ENCODE measurements around the gene CLIC1. TPM values are rescaled to one million over a fixed set of nuclear protein-coding genes. Genes with fewer than 3 reads are reported as not detected.

Gene CLIC1
- total and polyA plus RNA-seq, 5 donors: 99.4 to 153 (median 116) TPM

GRCh38 chr6:31681135-31681671 lies 55.1 kb downstream of the CLIC1 start:
- peak; percentile 65 to 68 for ATAC-seq
- Histone ChIP-seq H3K27ac (ENCODE audit: low read length) (peak overlapping the region; percentile 49), H3K4me3 (ENCODE audit: low read length) (peak overlapping the region; percentile 70)

More at GRCh38 chr6:31681135-31681671, 55.1 kb downstream of the CLIC1 start:
- no peaks in the 10 kb centered on the region for H3K27me3 ChIP-seq (ENCODE audit: control insufficient read depth, insufficient read depth)
- H3K4me1 ChIP-seq (ENCODE audit: control insufficient read depth, insufficient read depth, low read length): peaks cover 3% of the 10 kb centered on the region
- DNase-seq: peak; percentile 41 to 81 (median 80)
- intact Hi-C loops (cut with DNase I): loop anchor here in 3 of 4 donors (2.0 to 10.0 kb wide), 5 partner anchors 46 to 274 kb away; partner anchors contain the start of genes NELFE (in 2 of the 3), SKIC2 (in 2 of the 3), DDAH2 (in 1 of the 3) and NEU1 (in 1 of the 3)
- WGBS: under 1% methylated on average over 40 of the region's 40 CpGs
- no peaks in the 10 kb centered on the region for H3K9me3 ChIP-seq (ENCODE audit: control insufficient read depth, low read length)

Small RNAs within 50 kb of the gene (microRNA-seq; reads per million reads assigned to microRNA genes)
- gene MIR4646: 0.54 to 1.3 reads per million in 2 donors

Other genes with a start within 250 kb of the CLIC1 start
Only the 30 nearest of the 43 such genes appear.
- under 1 TPM; 0.42 to 0.71 (median 0.53) TPM for gene TNF, start 161.0 kb downstream of the CLIC1 start, total RNA-seq
- gene TNF, start 161.0 kb downstream of the CLIC1 start, polyA plus RNA-seq: 0.23 TPM
- gene LTB, start 154.1 kb downstream of the CLIC1 start, total RNA-seq: 1 to 10 TPM in 1 of 4 donors, under 1 TPM in 2, not detected in 1; 0.59 to 1.5 (median 0.60) TPM
- 0.61 TPM for gene LTB, start 154.1 kb downstream of the CLIC1 start, polyA plus RNA-seq
- gene LST1, start 150.3 kb downstream of the CLIC1 start, total RNA-seq: 10 to 100 TPM; 10.2 to 16.6 (median 12.4) TPM
- 7.8 TPM for gene LST1, start 150.3 kb downstream of the CLIC1 start, polyA plus RNA-seq
- under 1 TPM in 2 of 4 donors, not detected in 2; 0.26 to 0.31 TPM for gene NCR3, start 143.5 kb downstream of the CLIC1 start, total RNA-seq
- 0.11 TPM for gene NCR3, start 143.5 kb downstream of the CLIC1 start, polyA plus RNA-seq
- 10 to 100 TPM; 17.9 to 29.9 (median 21.3) TPM for gene AIF1, start 121.3 kb downstream of the CLIC1 start, total RNA-seq
- 14.7 TPM for gene AIF1, start 121.3 kb downstream of the CLIC1 start, polyA plus RNA-seq
- gene PRRC2A, start 115.8 kb downstream of the CLIC1 start, total RNA-seq: 100 to 1,000 TPM in 2 of 4 donors, 10 to 100 TPM in 2; 96.9 to 110 (median 103) TPM
- gene PRRC2A, start 115.8 kb downstream of the CLIC1 start, polyA plus RNA-seq: 95.2 TPM
- 100 to 1,000 TPM; 230 to 260 (median 256) TPM for gene BAG6, start 83.9 kb downstream of the CLIC1 start, total RNA-seq
- gene BAG6, start 83.9 kb downstream of the CLIC1 start, polyA plus RNA-seq: 226 TPM
- 1 to 10 TPM in 2 of 4 donors, under 1 TPM in 2; 0.48 to 2.8 (median 1.4) TPM for gene APOM, start 80.6 kb downstream of the CLIC1 start, total RNA-seq
- 3.9 TPM for gene APOM, start 80.6 kb downstream of the CLIC1 start, polyA plus RNA-seq
- gene C6orf47, start 75.8 kb downstream of the CLIC1 start, total RNA-seq: 10 to 100 TPM; 18.5 to 20.7 (median 20.1) TPM
- gene C6orf47, start 75.8 kb downstream of the CLIC1 start, polyA plus RNA-seq: 21.2 TPM
- 10 to 100 TPM; 16.8 to 23.9 (median 20.0) TPM for gene GPANK1, start 71.5 kb downstream of the CLIC1 start, total RNA-seq
- 24.6 TPM for gene GPANK1, start 71.5 kb downstream of the CLIC1 start, polyA plus RNA-seq
- 100 to 1,000 TPM; 110 to 123 (median 116) TPM for gene CSNK2B, start 70.5 kb downstream of the CLIC1 start, total RNA-seq
- gene CSNK2B, start 70.5 kb downstream of the CLIC1 start, polyA plus RNA-seq: 158 TPM
- 1 to 10 TPM; 4.0 to 8.7 (median 5.9) TPM for gene LY6G5B, start 66.6 kb downstream of the CLIC1 start, total RNA-seq
- 4.6 TPM for gene LY6G5B, start 66.6 kb downstream of the CLIC1 start, polyA plus RNA-seq
- 1 to 10 TPM; 2.1 to 3.8 (median 2.3) TPM for gene LY6G5C, start 55.5 kb downstream of the CLIC1 start, total RNA-seq
- 5.0 TPM for gene LY6G5C, start 55.5 kb downstream of the CLIC1 start, polyA plus RNA-seq
- gene ABHD16A, start 33.2 kb downstream of the CLIC1 start, total RNA-seq: 10 to 100 TPM; 28.4 to 37.0 (median 31.7) TPM
- 28.1 TPM for gene ABHD16A, start 33.2 kb downstream of the CLIC1 start, polyA plus RNA-seq
- not detected for gene LY6G6F, start 29.7 kb downstream of the CLIC1 start, total RNA-seq
- not detected for gene LY6G6F, start 29.7 kb downstream of the CLIC1 start, polyA plus RNA-seq
- gene LY6G6D, start 21.2 kb downstream of the CLIC1 start, total RNA-seq: not detected
- not detected for gene LY6G6D, start 21.2 kb downstream of the CLIC1 start, polyA plus RNA-seq
- gene LY6G6C, start 14.8 kb downstream of the CLIC1 start, total RNA-seq: not detected
- gene LY6G6C, start 14.8 kb downstream of the CLIC1 start, polyA plus RNA-seq: 0.18 TPM
- under 1 TPM in 3 of 4 donors, not detected in 1; 0.31 to 0.37 (median 0.35) TPM for gene MPIG6B, start 13.2 kb downstream of the CLIC1 start, total RNA-seq
- 0.20 TPM for gene MPIG6B, start 13.2 kb downstream of the CLIC1 start, polyA plus RNA-seq
- gene DDAH2, start 7.2 kb downstream of the CLIC1 start, total RNA-seq: 10 to 100 TPM; 42.4 to 55.6 (median 49.3) TPM
- gene DDAH2, start 7.2 kb downstream of the CLIC1 start, polyA plus RNA-seq: 57.4 TPM
- gene MSH5, start 3.5 kb upstream of the CLIC1 start, total RNA-seq: 1 to 10 TPM; 2.6 to 3.2 (median 3.0) TPM
- 1.8 TPM for gene MSH5, start 3.5 kb upstream of the CLIC1 start, polyA plus RNA-seq
- under 1 TPM in 1 of 4 donors, not detected in 3; 0.50 TPM for gene SAPCD1, start 26.1 kb upstream of the CLIC1 start, total RNA-seq
- gene SAPCD1, start 26.1 kb upstream of the CLIC1 start, polyA plus RNA-seq: 0.25 TPM
- 10 to 100 TPM in 1 of 4 donors, 1 to 10 TPM in 3; 3.4 to 12.8 (median 8.2) TPM for gene VWA7, start 40.8 kb upstream of the CLIC1 start, total RNA-seq
- 3.2 TPM for gene VWA7, start 40.8 kb upstream of the CLIC1 start, polyA plus RNA-seq
- gene VARS1, start 59.2 kb upstream of the CLIC1 start, total RNA-seq: 10 to 100 TPM; 21.7 to 30.6 (median 26.9) TPM
- gene VARS1, start 59.2 kb upstream of the CLIC1 start, polyA plus RNA-seq: 14.8 TPM
- gene LSM2, start 70.4 kb upstream of the CLIC1 start, total RNA-seq: 10 to 100 TPM; 22.8 to 27.3 (median 23.8) TPM
- gene LSM2, start 70.4 kb upstream of the CLIC1 start, polyA plus RNA-seq: 27.0 TPM
- gene HSPA1L, start 78.8 kb upstream of the CLIC1 start, total RNA-seq: 1 to 10 TPM; 1.6 to 2.8 (median 2.2) TPM
- gene HSPA1L, start 78.8 kb upstream of the CLIC1 start, polyA plus RNA-seq: 2.0 TPM
- 100 to 1,000 TPM; 167 to 328 (median 273) TPM for gene HSPA1A, start 79.0 kb upstream of the CLIC1 start, total RNA-seq
- 321 TPM for gene HSPA1A, start 79.0 kb upstream of the CLIC1 start, polyA plus RNA-seq
- gene HSPA1B, start 91.2 kb upstream of the CLIC1 start, total RNA-seq: 100 to 1,000 TPM; 110 to 299 (median 197) TPM
- 114 TPM for gene HSPA1B, start 91.2 kb upstream of the CLIC1 start, polyA plus RNA-seq
- gene NEU1, start 126.3 kb upstream of the CLIC1 start, total RNA-seq: 10 to 100 TPM; 18.5 to 28.2 (median 22.7) TPM
- 26.0 TPM for gene NEU1, start 126.3 kb upstream of the CLIC1 start, polyA plus RNA-seq
- gene SLC44A4, start 142.5 kb upstream of the CLIC1 start, total RNA-seq: not detected
- 0.05 TPM for gene SLC44A4, start 142.5 kb upstream of the CLIC1 start, polyA plus RNA-seq
- 10 to 100 TPM; 13.5 to 24.0 (median 20.0) TPM for gene EHMT2, start 161.2 kb upstream of the CLIC1 start, total RNA-seq
- gene EHMT2, start 161.2 kb upstream of the CLIC1 start, polyA plus RNA-seq: 15.7 TPM